GM19099 (cell line): ENCODE measurements around the gene ABHD15.

ENCODE experiments used
- POLR2A ChIP-seq: IDR thresholded peaks from 3 replicates; pipeline ENCODE4 v1.6.1; 2011; ENCODE audit warnings: low read depth; ENCODE audit not compliant: insufficient read length; ENCODE audit errors: extremely low read depth

The ABHD15 gene

GRCh38 chr17:29555840-29556239 is 11.0 kb downstream of the ABHD15 start:
- no peak for TF ChIP-seq POLR2A

GRCh38 chr17:29549177-29549923 is 17.5 kb downstream of the ABHD15 start:
- TF ChIP-seq POLR2A: no peak

GRCh38 chr17:29546830-29547229 is 20.0 kb downstream of the ABHD15 start:
- TF ChIP-seq POLR2A: no peak

- TF ChIP-seq POLR2A: no peak
These were observed 20.8 kb downstream of the ABHD15 start for GRCh38 chr17:29546085-29546484.

GRCh38 chr17:29544066-29544465 is 22.8 kb downstream of the ABHD15 start:
- no peak for TF ChIP-seq POLR2A

GRCh38 chr17:29533976-29534375 is 32.9 kb downstream of the ABHD15 start:
- TF ChIP-seq POLR2A: no peak

GRCh38 chr17:29526322-29526721 is 40.5 kb downstream of the ABHD15 start:
- no peak for TF ChIP-seq POLR2A

- no peak for TF ChIP-seq POLR2A
These were observed 42.1 kb downstream of the ABHD15 start for GRCh38 chr17:29524692-29525091.

GRCh38 chr17:29518359-29518758 is 48.5 kb downstream of the ABHD15 start:
- TF ChIP-seq POLR2A: no peak

- TF ChIP-seq POLR2A: no peak
These were observed 52.0 kb downstream of the ABHD15 start for GRCh38 chr17:29514792-29515191.

GRCh38 chr17:29510953-29511352 is 55.9 kb downstream of the ABHD15 start:
- TF ChIP-seq POLR2A: no peak
